Measurements from ENCODE around the gene ZNF681.
"Not testable (repeated sequence)": the region's sequence is repeated elsewhere in the genome, so short reads cannot be mapped to it uniquely, and the experiment has no call there.

ZNF681 gene

DNA sequence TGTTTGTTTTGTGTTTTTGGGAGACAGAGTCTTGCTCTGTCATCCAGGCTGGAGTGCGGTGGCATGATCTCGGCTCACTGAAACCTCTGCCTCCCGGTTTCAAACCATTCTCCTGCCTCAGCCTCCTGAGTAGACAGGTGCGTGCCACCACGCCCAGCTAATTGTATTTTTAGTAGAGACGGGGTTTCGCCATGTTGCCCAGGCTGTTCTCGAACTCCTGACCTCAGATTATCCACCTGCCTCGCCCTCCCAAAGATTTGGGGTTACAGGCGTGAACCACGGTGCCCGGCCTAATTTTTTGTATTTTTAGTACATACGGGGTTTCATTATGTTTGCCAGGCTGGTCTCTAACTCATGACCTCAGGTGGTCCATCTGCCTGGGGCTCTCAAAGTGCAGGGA, 8.3 kb upstream of the ZNF681 start:
- Histone ChIP-seq H3K9me3 (ENCODE audit: insufficient read depth, low read length) (no peaks in the 10 kb centered on the region; the same call in 1 of the 2 replicates), H3K9ac (ENCODE audit: insufficient read length, low read depth) (no peak overlapping the region), H3K4me1 (ENCODE audit: insufficient read depth, insufficient read length) (no peaks in the 10 kb centered on the region), H3K4me3 (ENCODE audit: insufficient read length, low read depth) (no peak overlapping the region), H3K36me3 (ENCODE audit: insufficient read depth, insufficient read length, low read length) (no peaks in the 10 kb centered on the region), H3K27me3 (ENCODE audit: insufficient read depth, insufficient read length) (no peaks in the 10 kb centered on the region)
- DNase-seq (ENCODE audit: low read depth, low spot score): no peak
- no peak for TF ChIP-seq YY1 (IDR thresholded peaks at IDR 0.05; ENCODE audit: insufficient read depth, insufficient read length)
- no peak for TF ChIP-seq SUZ12 (IDR thresholded peaks at IDR 0.05; ENCODE audit: extremely low read depth, insufficient read depth, insufficient read length)
- no peak for TF ChIP-seq ZNF274 (IDR thresholded peaks at IDR 0.05; ENCODE audit: low read depth, low read length)

DNA sequence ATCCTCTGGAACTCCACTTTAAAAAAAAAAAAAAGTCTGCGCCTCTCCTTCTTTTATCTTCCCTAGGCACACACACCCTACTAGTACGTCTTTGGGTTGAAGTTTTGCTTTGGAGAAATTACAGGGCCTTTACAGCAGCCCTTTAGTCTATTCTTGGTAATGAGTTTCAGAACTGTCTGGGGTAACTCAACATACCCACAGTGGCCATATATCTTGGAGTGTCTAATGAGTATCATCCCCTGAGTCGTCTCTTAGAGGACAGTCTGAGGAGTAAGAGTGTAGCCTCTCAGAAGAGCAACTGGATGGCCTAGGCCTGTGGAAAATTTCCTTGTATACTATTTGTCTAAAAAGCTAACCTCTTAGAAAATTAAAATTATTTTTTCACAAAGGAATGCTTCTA, 6.1 kb upstream of the ZNF681 start:
- H3K9me3 ChIP-seq (ENCODE audit: insufficient read depth, low read length): no peaks in the 10 kb centered on the region; the same call in 1 of the 2 replicates
- H3K9ac ChIP-seq (ENCODE audit: insufficient read length, low read depth): no peak overlapping the region
- no peaks in the 10 kb centered on the region for H3K4me1 ChIP-seq (ENCODE audit: insufficient read depth, insufficient read length)
- no peak overlapping the region for H3K4me3 ChIP-seq (ENCODE audit: insufficient read length, low read depth)
- H3K36me3 ChIP-seq (ENCODE audit: insufficient read depth, insufficient read length, low read length): no peaks in the 10 kb centered on the region
- no peaks in the 10 kb centered on the region for H3K27me3 ChIP-seq (ENCODE audit: insufficient read depth, insufficient read length)
- no peak for DNase-seq (ENCODE audit: low read depth, low spot score)
- TF ChIP-seq ZNF274 (IDR thresholded peaks at IDR 0.05; ENCODE audit: low read depth, low read length) (no peak), YY1 (IDR thresholded peaks at IDR 0.05; ENCODE audit: insufficient read depth, insufficient read length) (no peak), SUZ12 (IDR thresholded peaks at IDR 0.05; ENCODE audit: extremely low read depth, insufficient read depth, insufficient read length) (no peak)

DNA sequence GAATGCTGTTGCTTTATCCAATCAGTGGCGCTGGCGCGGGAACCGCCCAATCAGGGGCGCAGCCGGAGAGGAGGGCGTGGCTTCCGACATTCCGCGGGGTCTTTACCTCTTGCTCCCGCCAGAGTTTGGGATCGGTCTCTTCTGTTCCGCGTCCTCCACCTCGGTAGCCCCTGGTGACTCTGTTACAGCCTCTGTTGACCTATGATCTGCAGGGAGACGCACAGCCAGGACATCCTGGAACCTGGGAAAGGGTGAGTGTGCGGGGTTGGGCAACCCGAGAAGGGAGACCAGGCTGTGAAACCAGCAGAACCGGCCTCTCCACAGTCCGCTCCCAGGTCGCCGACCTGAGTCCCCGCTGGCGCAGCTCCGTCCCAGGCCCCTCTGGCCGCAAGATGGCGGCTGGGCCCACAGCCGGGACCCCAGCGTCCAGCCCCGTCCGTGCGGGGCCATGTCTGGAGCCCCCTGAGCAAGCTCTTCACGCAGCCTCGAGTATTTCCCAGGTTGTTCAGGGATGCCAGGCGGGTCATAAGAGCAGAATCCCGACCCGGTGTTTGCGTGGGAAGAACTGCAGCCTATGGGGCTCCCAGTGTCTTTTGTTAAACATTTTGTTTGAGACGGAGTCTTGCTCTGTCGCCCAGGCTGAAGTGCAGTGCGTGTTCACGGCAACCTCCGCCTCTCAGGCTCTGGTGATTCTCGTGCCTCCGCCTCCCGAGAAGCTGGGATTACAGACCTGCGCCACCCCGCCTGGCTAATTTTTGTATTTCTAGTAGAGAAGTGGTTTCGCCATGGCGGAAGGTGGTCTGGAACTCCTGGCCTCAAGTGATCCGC, 4.4 kb upstream of the ZNF681 start:
- no peak for DNase-seq (ENCODE audit: low read depth, low spot score)
- Histone ChIP-seq H3K9me3 (ENCODE audit: insufficient read depth, low read length) (no peaks in the 10 kb centered on the region; the same call in 1 of the 2 replicates), H3K4me1 (ENCODE audit: insufficient read depth, insufficient read length) (no peaks in the 10 kb centered on the region), H3K4me3 (ENCODE audit: insufficient read length, low read depth) (no peak overlapping the region), H3K9ac (ENCODE audit: insufficient read length, low read depth) (no peak overlapping the region), H3K27me3 (ENCODE audit: insufficient read depth, insufficient read length) (no peaks in the 10 kb centered on the region), H3K36me3 (ENCODE audit: insufficient read depth, insufficient read length, low read length) (no peaks in the 10 kb centered on the region)
- no peak for TF ChIP-seq SUZ12 (IDR thresholded peaks at IDR 0.05; ENCODE audit: extremely low read depth, insufficient read depth, insufficient read length)
- no peak for TF ChIP-seq ZNF274 (IDR thresholded peaks at IDR 0.05; ENCODE audit: low read depth, low read length)
- no peak for TF ChIP-seq YY1 (IDR thresholded peaks at IDR 0.05; ENCODE audit: insufficient read depth, insufficient read length)

DNA sequence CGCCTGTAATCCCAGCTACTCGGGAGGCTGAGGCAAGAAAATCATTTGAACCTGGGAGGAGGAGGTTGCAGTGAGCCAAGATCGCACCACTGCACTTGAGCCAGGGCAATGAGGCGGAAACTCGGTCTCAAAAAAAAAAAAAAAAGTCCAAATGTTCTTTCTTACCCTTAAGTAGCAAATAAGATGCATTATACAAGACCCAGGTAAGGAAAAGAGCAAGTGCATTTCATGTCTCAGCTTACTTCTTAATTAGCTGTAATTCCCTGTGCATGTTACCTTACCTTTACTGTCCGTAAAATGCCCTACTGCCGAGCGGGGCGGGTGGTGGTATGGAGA, 3.8 kb upstream of the ZNF681 start:
- no peak overlapping the region for H3K4me3 ChIP-seq (ENCODE audit: insufficient read length, low read depth)

DNA sequence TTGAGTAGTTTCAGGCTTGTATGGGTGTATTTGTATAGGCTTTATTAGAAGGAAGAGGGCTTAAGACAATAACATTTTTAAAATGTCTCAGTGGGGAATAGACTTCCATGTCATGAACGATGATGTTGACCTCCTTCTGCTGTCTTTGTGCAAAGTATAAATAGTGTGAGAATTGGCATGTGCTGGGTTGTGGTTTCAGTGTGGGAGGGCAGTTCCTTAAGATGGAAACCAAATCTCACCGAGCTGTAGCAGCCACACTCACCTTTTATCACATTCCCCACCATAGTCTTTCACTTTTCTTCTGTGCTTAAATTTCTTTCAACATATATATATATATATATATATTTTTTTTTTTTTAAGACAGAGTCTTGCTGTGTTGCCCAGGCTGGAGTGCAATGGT, 1.6 kb upstream of the ZNF681 start:
- H3K4me3 ChIP-seq (ENCODE audit: insufficient read length, low read depth); H3K4me1 ChIP-seq (ENCODE audit: insufficient read depth, insufficient read length); H3K36me3 ChIP-seq (ENCODE audit: insufficient read depth, insufficient read length, low read length); H3K9ac ChIP-seq (ENCODE audit: insufficient read length, low read depth); DNase-seq (ENCODE audit: low read depth, low spot score); H3K9me3 ChIP-seq (ENCODE audit: insufficient read depth, low read length); H3K27me3 ChIP-seq (ENCODE audit: insufficient read depth, insufficient read length): not testable (repeated sequence)

More for the DNA sequence above, 3.8 kb upstream of the ZNF681 start:
- H3K36me3 ChIP-seq (ENCODE audit: insufficient read depth, insufficient read length, low read length): no peaks in the 10 kb centered on the region
- no peak for DNase-seq (ENCODE audit: low read depth, low spot score)
- H3K27me3 ChIP-seq (ENCODE audit: insufficient read depth, insufficient read length): no peaks in the 10 kb centered on the region
- H3K4me1 ChIP-seq (ENCODE audit: insufficient read depth, insufficient read length): no peaks in the 10 kb centered on the region
- H3K9ac ChIP-seq (ENCODE audit: insufficient read length, low read depth): no peak overlapping the region
- H3K9me3 ChIP-seq (ENCODE audit: insufficient read depth, low read length): no peaks in the 10 kb centered on the region; the same call in 1 of the 2 replicates
- no peak for TF ChIP-seq YY1 (IDR thresholded peaks at IDR 0.05; ENCODE audit: insufficient read depth, insufficient read length)
- no peak for TF ChIP-seq SUZ12 (IDR thresholded peaks at IDR 0.05; ENCODE audit: extremely low read depth, insufficient read depth, insufficient read length)
- no peak for TF ChIP-seq ZNF274 (IDR thresholded peaks at IDR 0.05; ENCODE audit: low read depth, low read length)

DNA sequence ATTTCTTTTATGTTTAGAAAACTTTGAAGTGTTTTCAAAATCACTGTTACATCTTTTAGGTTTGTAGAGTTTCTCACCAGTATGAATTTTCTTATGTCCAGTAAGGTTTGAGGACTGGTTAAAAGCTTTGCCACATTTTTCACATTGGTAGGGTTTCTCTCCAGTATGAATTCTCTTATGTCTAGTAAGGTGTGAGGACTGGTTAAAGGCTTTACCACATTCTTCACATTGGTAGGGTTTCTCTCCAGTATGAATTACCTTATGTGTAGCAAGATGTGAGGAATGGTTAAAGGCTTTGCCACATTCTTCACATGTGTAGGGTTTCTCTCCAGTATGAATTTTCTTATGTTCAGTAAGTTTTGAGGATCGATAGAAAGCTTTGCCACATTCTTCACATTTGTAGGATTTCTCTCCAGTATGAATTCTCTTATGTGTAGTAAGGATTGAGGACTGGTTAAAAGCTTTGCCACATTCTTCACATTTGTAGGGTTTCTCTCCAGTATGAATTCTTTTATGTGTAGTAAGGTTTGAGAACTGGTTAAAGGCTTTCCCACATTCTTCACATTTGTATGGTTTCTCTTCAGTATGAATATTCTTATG, 15.0 kb downstream of the ZNF681 start:
- Histone ChIP-seq H3K36me3 (ENCODE audit: insufficient read depth, insufficient read length, low read length) (peaks cover 58% of the 10 kb centered on the region), H3K9me3 (ENCODE audit: insufficient read depth, low read length) (peaks cover 94% of the 10 kb centered on the region)

DNA sequence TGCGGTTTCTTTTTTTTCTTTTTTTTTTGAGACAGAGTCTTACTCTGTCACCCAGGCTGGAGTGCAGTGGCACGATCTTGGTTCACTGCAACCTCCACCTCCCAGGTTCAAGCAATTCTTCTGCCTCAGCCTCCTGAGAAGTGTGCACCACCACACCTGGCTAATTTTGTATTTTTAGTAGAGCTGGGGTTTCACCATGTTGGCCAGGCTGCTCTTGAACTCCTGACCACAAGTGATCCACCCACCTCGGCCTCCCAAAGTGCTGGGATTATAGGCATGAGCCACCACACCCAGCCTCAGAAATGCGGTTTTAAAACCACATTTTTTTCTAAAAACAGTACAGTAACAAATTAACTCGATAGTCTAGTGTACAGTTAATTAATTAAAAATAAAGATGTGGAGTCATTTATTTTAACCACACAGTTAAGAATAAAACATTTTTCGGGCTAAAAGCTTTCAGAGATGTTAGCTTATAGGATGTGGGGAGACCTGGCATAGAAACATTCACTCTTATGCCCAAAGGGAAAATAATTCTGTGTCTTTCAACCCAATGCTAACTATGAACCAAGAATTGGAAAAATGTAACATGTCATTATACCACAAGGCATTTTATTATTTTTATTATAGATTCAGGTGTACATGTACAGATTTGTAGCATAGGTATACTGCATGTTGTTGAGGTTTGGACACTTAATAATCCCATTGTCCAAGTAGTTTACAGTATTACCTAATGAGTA, 27.8 kb downstream of the ZNF681 start:
- not testable (repeated sequence) for H3K36me3 ChIP-seq (ENCODE audit: insufficient read depth, insufficient read length, low read length); H3K4me1 ChIP-seq (ENCODE audit: insufficient read depth, insufficient read length); H3K27me3 ChIP-seq (ENCODE audit: insufficient read depth, insufficient read length); DNase-seq (ENCODE audit: low read depth, low spot score); H3K4me3 ChIP-seq (ENCODE audit: insufficient read length, low read depth); H3K9me3 ChIP-seq (ENCODE audit: insufficient read depth, low read length); H3K9ac ChIP-seq (ENCODE audit: insufficient read length, low read depth)

More for the DNA sequence above, 15.0 kb downstream of the ZNF681 start:
- not testable (repeated sequence) for DNase-seq (ENCODE audit: low read depth, low spot score); H3K9ac ChIP-seq (ENCODE audit: insufficient read length, low read depth); H3K4me1 ChIP-seq (ENCODE audit: insufficient read depth, insufficient read length); H3K27me3 ChIP-seq (ENCODE audit: insufficient read depth, insufficient read length); H3K4me3 ChIP-seq (ENCODE audit: insufficient read length, low read depth)
- peak; percentile 48 for TF ChIP-seq ZNF274 (IDR thresholded peaks at IDR 0.05; ENCODE audit: low read depth, low read length)

DNA sequence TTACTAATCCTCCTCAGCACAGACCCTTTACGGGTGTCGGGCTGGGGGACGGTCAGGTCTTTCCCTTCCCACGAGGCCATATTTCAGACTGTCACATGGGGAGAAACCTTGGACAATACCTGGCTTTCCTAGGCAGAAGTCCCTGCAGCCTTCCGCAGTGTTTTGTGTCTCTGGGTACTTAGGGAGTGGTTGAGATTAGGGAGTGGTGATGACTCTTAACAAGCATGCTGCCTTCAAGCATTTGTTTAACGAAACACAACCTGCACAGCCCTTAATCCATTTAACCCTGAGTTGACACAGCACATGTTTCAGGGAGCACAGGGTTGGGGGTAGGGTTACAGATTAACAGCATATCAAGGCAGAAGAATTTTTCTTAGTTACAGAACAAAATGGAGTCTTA, 34.5 kb downstream of the ZNF681 start:
- DNase-seq (ENCODE audit: low read depth, low spot score): peak; percentile 33
- not testable (repeated sequence) for H3K36me3 ChIP-seq (ENCODE audit: insufficient read depth, insufficient read length, low read length); H3K9me3 ChIP-seq (ENCODE audit: insufficient read depth, low read length); H3K4me3 ChIP-seq (ENCODE audit: insufficient read length, low read depth); H3K9ac ChIP-seq (ENCODE audit: insufficient read length, low read depth); H3K4me1 ChIP-seq (ENCODE audit: insufficient read depth, insufficient read length); H3K27me3 ChIP-seq (ENCODE audit: insufficient read depth, insufficient read length)

All from NT2/D1 (cell line).